HuH-7.5 (cell line): ENCODE data around the gene NUDT21.
"Not testable (repeated sequence)": the region's sequence is repeated elsewhere in the genome, so short reads cannot be mapped to it uniquely, and the experiment has no call there.

Source experiments
- DNase-seq: peaks from one replicate; pipeline ENCODE4 v3.0.0; 2011; ENCODE audit warnings: low spot score

Gene NUDT21

DNA sequence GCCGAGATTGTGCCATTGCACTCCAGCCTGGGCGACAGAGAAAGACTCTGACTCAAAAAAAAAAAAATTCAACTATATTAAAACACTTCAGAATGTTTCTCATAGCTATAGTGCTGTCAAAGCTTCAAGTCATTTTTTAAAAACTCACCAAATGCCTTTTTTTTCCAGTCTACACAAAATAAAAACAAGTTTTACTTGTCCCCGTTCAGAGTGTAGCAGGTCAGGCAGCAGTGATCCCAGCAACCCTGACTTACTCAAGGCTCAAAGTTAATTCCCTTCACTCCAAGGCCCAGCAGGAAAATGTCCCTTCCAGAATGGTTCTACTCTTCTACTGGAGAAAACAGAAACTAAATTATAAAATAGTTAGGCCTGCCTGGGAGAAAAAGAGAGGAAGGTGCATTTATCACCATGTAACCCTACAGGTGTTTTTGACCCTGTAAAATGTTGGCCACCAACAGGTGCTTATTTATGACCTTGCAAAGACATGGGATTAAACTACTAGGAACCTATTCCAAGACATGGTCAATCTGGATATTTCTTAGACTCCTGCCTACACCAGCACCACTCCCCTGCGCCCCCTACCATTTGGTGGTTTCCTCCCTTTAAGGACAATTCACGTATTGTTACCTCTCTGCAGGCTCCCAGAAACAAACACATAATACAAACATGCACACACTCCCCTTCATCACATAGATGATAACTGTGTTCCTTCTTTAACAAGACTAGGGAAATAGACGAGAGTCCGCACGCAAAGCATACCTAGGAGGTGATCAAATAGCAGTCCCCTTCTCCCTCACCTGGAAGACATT, 31.2 kb downstream of the NUDT21 start:
- DNase-seq, result no peak

DNA sequence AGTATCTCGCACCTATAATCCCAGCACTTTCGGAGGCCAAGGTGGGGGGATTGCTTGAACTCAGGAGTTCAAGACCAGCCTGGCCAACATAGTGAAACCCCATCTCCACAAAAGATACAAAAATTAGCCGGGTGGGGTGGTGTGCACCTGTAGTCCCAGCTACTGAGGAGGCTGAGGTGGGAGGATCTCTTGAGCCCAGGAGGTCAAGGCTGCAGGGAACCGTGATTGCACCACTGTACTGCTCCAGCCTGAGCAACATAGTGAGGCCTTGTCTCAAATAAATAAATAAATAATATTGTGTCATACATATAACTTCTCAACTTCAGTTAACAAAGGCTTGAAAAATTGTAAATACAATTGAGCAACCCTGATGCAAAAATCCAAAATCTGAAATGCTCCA, 34.0 kb downstream of the NUDT21 start:
- no peak for DNase-seq

DNA sequence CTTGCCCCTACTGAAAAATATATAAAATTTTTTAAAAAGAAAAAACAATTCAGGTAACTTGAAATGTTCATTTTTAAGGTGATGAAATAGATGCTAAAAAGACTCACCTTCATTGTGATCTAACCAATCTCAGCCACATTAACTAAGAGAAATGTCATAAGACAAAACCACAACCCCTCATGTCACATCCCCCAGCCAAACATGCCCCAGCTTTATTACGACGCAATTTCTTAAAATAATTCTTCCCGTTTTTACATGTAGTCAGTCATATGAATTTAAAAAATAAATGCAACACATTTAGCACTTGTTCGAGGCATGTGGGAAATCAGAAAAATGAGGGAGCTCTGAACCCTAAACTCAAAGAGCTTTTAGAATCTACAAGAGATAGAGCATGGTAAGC, 35.3 kb downstream of the NUDT21 start:
- no peak for DNase-seq

DNA sequence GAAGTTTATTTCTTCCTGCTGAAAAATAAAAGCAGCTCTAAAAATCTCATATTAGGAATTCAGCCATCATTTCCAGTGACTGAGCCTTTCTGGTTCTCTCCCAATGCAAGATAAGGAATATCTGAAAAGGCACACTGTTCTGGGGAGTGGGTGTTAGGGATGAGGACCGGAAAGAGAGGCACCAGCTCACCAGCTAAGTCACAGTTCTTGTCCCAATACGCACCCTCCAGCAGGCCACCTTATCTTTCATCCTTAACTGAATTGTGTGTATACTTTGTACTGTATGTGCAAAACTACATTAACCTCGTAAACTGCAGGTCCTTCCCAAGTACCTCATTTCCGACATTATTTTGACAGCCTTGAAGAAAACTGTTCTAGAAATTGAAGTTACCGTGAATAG, 36.8 kb downstream of the NUDT21 start:
- no peak for DNase-seq

DNA sequence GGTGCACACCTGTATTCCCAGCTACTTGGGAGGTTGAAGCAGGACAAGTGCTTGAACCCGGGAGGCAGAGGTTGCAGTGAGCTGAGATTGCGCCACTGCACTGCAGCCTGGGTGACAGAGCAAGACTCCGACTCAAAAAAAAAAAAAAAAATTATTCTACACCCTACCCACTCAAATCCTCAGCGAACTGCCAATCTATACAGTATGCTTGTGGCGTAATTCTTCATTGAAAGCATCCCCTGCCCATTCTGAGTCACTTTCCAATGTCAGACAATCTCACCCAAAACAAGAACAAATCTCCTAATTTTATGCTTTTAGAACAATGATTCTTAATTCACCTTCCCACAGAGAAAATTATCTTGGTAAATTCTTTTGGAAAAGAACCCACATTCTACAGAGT, 37.8 kb downstream of the NUDT21 start:
- no peak for DNase-seq

DNA sequence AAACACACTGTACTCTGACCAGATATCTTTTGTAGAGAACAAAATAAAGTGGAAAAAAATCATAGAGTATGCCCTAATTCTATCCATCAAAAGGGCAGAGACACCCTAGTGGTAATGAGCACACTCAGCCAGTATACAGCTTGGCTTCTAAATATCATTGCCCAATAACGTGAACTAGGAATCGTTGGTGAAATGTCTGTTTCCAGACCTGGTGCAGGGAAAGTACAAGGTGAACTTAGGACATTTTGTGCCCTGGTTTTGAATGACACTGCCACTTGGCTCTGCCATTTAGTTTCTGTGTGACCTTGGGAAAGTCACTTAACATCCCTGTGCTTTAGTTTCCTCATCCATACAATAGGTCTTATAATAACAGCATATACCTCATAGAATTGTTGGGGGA, 39.5 kb downstream of the NUDT21 start:
- DNase-seq, result no peak

DNA sequence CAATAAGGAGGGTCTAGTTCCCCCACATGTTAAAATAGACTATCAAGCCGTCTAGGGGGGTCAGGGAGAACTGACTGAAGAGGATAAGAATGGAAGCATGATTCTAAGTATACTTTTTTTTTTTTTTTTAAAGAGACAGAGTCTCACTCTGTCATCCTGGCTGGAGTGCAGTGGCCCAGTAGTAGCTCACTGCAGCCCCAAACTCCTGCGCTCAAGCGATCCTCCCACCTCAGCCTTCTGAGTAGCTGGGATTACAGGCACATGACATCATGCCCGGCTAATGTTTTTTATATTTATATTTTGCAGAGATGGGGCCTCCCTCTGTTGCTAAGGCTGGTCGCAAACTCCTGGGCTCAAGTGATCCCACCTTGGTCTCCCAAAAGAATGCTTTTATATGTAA, 40.0 kb downstream of the NUDT21 start:
- DNase-seq, result no peak

DNA sequence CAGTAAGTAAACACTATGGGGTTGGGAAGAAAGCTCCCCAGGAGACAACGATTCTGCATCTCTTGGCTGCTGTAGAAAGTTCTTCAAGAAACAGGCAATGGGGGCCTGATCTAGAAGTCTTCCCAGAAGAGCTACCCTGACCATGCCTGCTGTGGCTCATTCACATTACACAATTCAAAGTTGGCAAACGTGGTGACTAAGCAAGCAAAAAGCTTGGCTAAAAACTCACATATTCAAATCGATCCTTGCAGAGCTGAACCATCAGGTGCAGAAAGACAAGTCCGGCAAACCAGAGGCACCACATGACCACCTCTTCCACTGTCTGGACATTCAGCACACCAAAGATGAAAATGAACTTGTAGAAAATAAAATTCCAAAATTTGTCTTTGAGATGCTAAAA, 41.9 kb downstream of the NUDT21 start:
- no peak for DNase-seq

DNA sequence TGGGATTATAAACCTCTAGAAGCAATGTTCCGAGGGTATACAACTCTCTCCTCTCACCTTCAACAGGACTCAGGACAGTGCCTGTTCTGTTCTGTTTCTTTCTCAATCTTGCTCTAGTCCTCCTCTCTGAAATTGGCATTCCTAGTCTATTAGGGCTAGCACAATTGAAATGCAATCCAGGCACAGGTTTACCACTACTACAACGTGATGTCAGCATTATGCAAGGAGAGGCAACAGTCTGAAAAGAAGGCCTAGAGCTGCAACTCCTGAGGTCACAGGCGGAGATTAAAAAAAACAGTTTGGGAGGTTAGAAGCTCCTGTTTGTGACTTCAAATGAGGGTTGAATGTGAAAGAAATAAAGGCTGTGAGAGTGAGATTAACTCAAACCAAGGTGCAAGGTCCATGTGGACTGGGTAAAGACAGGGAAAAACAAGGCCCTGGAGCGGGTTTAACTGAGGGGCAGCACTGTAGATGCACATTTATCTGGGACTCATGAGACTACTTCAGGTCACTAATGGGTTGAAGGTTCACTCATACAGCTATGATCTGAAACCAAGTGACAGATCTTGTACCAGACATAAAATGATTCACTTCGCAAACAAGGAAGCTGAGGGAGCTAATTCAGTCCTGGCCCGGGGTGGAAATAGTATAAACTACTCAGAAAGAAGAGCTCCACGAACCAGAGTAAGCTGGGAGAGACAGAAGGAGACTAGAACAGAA, 42.6 kb downstream of the NUDT21 start:
- no peak for DNase-seq

DNA sequence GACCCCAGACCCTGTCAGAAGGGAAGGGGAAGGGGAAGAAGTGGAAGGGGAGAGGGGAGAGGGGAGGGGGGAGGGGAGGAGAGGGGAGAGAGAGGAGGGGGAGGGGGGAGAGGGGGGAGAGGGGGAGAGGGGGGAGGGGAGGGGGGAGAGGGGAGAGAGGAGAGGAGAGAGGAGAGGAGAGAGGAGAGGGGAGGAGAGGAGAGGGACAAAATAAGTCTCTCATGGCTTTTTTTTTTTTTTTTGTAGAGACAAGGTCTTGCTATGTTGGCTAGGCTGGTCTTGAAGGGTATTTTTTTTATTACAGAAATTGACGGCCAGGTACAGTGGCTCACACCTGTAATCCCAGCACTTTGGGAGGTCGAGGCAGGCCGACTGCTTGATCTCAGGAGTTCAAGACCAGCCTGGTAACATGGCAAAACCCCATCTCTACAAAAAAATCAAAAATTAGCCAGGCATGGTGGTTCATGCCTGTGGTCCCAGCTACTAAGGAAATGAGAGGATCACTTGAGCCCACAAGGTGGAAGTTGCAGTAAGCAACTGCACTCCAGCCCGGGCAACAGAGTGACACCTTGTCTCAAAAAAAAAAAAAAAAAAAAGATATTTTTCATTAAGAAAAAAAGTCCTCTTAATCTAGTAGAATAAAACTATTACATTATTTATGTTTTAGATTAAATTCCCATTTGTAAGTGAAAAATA, 45.0 kb downstream of the NUDT21 start:
- no peak for DNase-seq

DNA sequence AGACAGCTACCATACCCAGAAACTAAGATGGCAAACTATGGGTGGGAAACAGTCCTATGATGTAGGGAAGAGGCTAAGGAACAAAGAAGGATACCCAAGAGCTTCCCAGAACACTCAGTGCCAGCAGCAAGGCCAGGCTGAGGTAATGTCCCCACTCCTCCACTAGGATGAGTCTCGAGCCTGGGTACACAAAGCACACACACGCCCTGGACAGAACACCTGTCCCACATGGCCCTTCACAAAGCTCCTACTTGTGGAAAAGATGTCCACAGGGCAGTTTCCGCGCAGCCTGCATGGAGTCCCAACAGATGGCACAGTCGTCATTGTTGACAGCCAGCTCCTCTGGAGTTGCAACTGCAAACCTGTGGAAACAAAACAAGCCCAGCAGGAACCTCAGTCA, 49.6 kb downstream of the NUDT21 start:
- peak; percentile 31 for DNase-seq

DNA sequence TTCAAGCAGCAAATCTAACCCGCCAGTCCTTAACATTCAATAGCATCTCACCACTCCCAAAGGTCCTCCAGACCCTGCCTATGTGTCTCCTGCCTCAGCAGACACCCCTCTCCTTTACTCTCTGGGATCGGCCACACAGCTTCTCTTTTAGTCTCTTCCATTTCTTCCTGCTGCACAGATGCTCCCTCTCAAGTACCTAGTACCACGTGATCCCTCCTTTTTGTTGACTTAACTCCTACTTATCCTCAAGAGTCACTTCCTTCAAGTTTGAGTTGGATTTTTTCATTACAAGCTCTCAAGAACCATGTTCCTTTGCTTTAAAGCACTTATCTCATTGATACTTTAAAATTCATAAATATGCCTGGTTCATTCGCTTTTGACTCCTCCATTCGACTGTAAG, 50.7 kb downstream of the NUDT21 start:
- DNase-seq, result no peak

DNA sequence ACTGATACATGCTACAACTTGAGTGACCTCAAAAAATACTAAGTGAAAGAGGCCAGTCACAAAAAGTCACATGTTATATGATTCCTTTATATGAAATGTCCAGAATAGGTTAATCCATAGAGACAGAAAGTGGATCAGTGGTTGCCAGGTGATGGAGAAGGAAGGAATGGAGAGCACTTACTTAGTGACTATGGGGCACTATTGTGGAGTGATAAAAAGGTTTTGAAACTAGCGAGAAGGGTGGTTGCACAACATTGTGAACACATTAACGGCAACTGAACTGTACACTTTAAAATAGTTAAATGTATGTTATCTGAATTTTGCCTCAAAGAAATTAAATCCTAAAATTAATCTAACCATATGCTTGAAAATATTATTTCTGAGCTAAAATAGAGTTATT, 51.6 kb downstream of the NUDT21 start:
- no peak for DNase-seq

DNA sequence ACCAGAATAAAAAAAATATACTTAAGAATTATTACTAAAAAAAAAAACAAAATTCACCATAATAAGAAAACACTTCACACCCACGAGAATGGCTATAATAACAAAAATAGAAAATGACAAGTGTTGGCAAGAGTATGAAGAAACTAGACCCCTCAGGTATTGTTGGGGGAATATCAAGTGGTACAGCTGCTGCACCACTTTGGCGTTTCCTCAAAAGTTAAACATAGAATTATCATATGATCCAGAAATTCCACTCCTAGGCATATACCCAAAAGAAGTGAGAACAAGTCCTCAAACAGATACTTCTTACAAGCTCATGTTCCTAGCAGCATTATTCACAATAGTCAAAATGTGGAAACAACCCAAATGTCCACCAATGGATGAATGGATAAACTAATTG, 52.1 kb downstream of the NUDT21 start:
- DNase-seq, result no peak

DNA sequence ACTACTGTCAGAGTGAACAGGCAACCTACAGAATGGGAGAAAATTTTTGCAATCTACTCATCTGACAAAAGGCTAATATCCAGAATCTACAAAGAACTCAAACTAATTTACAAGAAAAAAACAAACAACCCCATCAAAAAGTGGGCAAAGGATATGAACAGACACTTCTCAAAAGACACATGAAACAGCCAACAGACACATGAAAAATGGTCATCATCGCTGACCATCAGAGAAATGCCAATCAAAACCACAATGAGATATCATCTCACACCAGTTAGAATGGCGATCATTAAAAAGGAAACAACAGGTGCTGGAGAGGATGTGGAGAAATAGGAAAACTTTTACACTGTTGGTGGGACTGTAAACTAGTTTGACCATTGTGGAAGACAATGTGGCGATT, 54.4 kb downstream of the NUDT21 start:
- DNase-seq, result not testable (repeated sequence)

DNA sequence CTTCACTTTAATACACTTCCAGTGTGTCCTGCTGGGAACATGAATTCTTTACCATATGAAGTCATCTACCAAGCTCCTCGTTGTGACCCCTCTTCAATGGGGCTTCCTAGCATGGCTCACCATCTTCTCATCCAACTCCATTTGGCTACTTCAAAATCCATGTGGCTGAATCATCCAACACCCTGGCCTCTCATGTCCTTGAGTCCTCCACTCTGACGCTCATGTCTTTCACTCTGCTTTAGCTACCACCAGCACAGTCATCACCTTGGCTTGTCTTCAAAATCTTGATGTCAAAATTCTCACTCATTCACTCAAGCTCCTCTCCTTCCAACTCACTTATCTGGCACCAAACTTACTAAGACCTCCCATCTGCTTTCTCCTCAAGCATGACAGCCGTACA, 61.6 kb downstream of the NUDT21 start:
- no peak for DNase-seq

DNA sequence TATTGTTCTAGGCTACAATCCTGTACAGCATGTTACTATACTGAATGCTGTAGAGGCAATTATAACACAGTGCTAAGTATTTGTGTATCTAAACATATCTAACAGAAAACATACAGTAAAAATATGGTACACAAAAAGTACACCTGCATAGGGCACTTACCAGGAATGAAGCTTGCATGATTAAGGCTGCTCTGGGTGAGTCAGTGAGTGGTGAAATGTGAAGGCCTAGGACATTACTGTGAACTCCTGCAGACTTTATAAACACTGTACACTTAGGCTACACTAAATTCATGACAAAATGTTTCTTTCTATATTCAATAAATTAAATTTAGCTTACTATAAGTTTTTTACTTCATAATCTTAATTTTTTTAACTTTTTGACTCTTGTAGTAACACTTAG, 62.9 kb downstream of the NUDT21 start:
- no peak for DNase-seq

DNA sequence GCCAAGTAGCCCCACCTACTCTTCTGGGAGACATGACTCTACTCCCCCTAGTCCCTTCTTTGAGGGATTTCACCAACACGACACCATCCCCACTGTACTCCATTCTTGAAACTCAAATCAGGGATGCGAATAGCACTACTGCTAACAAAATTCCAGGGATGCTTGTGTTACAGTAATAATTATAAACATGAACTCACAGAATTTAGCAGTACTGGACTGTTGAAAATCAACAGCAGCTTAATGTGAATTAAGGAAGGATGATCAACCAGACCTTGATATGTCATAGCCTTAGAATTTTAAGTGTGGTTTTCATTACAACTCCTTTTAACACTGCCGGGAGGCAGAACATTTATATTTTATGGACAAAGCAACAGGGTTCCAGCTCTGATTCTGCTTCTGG, 63.7 kb downstream of the NUDT21 start:
- no peak for DNase-seq

DNA sequence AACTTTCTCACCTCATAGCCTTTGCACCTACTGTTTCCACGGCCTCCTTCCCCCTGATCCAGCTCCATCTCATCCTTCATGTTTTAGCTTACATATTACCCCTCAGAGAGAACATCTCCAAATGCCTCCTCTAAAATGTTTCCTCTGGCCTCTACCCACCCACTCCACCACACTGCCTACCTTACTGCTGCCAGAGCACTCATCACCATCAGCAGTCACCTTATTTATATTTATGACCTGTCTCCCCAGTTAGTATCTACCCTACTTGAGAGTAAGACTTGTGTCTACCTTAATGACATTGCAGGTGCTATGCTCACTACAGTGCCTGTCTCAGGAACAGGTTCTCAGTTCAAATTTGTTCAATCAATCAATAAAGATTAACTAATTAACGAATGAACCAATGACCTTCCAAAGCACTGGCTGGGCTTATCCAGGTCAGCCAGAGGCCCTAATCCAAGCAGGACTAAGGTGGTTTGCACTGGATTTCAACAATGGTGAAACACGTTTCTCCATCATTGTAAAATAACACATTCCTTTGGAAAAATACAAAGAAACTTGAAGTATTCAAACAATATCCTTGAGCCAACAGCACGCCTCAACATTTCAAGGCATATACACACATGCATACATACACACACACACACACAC, 66.9 kb downstream of the NUDT21 start:
- no peak for DNase-seq

DNA sequence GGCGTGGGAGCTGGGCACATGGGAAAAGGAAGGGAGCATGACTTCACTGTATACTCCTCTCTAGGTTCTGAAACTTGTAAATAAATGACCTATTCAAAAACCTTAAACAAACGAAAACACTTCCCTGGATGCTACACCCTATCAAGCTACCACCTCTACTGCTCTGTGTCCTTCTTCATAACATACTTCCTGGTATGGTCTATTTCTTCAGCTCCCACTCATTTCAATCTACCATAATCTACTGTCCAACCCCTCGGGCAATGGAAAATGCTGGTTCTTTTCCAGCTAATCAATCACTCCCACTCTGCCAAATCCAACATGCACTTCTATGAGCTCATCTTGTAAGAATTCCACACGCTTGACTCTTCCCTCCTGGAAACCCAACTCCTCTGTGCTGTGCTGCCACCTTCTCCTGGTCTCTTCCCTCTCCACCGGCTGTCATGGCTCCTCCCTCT, 68.2 kb downstream of the NUDT21 start:
- DNase-seq, result peak; percentile 25

DNA sequence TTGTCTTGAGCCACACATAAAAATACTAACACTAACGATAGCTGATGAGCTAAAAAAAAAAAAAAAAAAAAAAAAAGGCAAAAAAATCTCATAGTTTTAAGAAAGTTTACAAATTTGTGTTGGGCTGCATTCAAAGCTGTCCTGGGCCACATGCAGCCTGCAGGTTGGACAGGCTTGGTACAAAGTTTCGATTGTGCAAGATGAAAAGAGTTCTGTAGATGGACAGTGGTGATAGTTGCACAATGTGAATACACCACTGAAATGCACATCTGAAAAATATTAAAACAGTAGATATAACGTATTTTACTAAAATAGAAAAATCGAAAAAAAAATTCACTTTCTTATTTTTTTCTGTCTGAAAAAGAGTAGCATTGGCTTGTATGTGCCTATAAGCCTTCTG, 68.7 kb downstream of the NUDT21 start:
- no peak for DNase-seq

DNA sequence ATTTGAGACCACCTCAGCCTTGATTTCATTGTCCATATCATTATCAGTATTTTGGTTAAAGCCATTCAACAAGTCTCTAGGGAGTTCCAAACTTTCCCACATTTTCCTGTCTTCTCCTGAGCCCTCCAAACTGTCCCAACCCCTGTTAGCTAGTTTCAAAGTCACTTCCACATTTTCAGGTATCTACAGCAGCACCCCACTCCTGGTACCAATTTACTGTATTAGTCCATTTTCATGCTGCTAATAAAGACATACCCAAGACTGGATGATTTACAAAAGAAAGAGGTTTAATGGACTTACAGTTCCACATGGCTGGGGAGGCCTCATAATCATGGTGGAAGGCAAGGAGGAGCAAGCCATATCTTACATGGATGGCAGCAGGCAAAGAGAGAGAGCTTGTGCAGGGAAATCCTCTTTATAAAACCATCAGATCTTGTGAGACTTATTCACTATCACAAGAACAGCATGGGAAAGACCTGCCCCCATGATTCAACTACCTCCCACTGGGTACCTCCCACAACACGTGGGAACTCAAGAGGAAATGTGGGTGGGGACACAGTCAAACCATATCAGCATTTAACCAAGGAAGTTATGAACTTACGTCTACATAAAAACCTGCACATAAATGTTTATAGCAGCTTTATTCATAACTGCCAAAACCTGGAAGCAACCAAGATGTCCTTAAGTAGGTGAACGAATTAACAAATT, 70.2 kb downstream of the NUDT21 start:
- not testable (repeated sequence) for DNase-seq
